GM19193 (cell line): ENCODE measurements around the gene BHLHE41.

Experiments used
- POLR2A ChIP-seq: IDR thresholded peaks from 4 replicates; pipeline ENCODE4 v1.6.1; 2011; ENCODE audit not compliant: insufficient read depth, insufficient read length; ENCODE audit errors: extremely low read depth

Gene BHLHE41

DNA sequence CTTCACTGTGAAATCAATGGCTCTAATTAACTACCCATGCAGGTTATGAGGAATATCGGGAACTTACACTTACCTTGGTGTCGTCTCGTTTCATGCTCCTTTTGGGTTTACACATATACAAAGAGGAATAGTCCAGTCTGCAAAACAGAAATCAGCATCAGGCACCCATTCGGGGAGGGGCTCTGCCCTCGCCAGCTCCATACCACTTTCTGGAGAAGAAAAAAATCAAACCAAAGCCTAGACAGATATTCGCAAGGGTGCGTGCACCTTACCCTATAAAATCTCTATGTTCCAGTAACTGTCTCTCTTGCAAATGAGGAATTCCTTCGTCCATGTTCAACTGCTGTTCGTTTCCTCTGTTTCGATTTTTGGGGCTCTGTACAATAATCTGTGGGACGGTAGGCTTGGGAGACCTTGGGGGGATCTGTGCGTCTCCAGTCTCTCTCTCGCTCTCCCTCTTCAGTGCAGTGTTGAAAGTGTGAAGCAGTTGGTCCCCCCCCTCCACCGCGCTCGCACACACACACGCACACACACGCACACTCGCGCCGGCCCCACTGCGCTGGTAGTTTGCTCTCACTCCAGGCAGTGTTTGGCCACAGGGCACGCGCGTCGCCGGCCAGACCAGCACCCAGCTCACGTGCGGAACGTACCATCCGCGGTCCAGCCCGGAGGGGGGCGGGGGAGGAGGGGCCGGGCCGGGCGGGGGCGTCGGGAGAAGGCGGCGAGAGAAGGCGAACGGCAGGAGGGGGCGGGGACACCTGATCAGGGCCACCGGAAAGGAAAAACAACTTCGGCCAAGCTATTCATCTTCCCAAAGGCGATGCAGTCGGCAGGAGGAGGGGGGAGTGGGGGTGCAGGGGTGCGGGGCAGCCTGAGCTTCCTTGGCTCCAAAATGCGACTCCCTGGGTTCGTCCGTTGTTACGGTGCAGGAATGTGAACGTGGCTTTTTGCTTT, at the start of gene BHLHE41:
Gene BHLHE41 (minus strand): TSS at position 592 of the 954 bp plus-strand sequence. CDS start 258 bp downstream, at position 334.
- TF ChIP-seq POLR2A, result no peak

DNA sequence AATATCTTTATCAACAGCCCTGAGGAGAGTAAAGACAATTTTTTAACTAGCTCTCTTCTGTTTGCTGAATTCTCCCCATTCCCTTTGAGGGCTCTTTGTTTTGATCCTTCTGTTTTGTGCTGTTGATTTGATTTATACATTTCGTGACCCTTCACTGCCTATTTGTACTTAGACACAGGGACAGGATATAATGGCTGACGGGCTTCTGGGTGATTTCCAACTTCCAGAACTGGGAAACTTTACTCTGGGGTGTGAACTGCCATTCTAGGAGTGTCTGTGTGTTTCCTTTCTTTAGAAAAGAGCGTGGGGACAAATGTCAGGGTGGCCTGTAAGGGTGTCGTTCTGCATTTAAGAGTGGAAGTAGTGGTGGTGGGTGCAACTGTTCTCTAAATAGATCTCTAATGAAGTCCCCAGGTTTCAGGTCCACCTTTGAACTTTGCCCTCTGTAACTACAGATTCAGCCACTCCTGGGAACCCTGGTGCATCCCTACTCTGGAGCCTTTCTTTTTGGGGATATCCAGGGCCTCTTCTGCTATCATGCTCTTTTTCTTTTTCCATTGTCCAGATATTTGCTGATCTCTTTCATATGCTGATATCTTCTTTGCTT, 48.2 kb upstream of the BHLHE41 start:
- TF ChIP-seq POLR2A, result no peak

DNA sequence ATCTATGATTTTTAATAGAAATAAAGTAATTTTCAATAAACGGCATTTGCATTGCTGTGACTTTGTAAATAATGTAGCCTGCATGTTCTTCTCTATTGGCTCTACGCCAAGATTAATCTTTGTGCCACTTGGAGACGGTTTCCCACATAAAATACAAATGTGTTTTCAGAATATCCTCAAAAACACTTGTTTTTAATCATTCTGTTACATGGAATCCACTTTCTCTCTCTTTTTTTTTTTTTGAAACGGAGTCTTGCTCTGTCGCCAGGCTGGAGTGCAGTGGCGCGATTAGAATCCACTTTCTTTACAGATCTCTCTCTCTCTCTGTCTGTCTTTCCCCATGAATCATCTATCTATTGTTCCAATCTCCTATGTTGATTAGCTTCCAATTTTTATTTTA, 47.7 kb upstream of the BHLHE41 start:
- TF ChIP-seq POLR2A, result no peak

GRCh38 chr12:26172013-26172412, 47.2 kb upstream of the BHLHE41 start:
- no peak for TF ChIP-seq POLR2A

- no peak for TF ChIP-seq POLR2A
These were observed 39.3 kb upstream of the BHLHE41 start for GRCh38 chr12:26164118-26164517.

- no peak for TF ChIP-seq POLR2A
These were observed 38.1 kb upstream of the BHLHE41 start for GRCh38 chr12:26162905-26163304.

DNA sequence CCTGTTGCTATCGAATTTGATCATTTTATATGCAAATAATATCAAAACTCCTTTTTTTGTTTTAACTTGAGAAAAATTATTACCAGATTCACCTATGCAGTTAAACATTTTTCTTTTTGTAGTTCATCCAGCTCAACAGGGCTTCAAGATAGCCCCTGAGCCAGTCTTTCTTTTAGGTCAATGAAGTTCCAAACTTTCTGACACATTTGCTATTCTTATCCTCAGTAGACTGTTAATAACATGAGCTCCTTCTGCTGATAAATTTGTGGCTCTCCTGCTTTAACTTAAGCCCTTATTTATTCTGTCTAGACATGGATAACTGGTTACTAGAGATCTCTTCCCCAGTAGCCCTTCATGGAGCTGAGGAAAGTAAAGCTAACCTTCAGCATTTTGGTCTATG, 37.3 kb upstream of the BHLHE41 start:
- TF ChIP-seq POLR2A, result no peak

- TF ChIP-seq POLR2A, result peak; percentile 29
These were observed 33.4 kb upstream of the BHLHE41 start for GRCh38 chr12:26158078-26158764.

- TF ChIP-seq POLR2A, result no peak
These were observed 32.2 kb upstream of the BHLHE41 start for GRCh38 chr12:26157001-26157400.

GRCh38 chr12:26156201-26156871, 31.5 kb upstream of the BHLHE41 start:
- peak; percentile 62 for TF ChIP-seq POLR2A

GRCh38 chr12:26153421-26154154, 28.8 kb upstream of the BHLHE41 start:
- no peak for TF ChIP-seq POLR2A

DNA sequence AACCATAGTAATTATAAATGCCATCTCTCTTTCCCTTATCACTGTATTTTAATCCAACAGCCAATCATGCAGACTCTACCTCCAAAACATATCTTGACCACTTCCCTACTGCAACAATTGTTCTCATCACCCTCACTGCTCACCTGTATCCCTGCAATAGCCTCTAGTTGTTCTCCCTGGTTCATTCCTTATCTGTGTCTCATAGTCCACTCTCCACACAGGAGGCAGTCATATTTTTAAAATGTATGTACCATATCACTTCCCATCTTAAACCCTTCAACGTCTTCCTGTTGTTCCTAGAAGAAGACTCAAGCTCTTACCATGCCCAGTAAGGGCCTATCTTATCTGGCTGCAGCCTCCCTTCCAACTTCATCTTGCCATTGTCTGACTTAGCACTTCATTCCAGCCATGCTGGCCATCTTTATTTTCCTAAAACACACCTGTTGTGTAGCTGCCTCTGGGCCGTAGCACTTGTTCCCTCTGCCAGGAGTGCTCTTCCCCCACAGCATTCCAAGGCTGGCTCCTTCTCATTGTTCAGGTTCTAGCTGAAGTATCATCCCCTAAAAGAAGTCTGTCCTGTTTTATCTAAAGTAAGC, 27.8 kb upstream of the BHLHE41 start:
- no peak for TF ChIP-seq POLR2A

DNA sequence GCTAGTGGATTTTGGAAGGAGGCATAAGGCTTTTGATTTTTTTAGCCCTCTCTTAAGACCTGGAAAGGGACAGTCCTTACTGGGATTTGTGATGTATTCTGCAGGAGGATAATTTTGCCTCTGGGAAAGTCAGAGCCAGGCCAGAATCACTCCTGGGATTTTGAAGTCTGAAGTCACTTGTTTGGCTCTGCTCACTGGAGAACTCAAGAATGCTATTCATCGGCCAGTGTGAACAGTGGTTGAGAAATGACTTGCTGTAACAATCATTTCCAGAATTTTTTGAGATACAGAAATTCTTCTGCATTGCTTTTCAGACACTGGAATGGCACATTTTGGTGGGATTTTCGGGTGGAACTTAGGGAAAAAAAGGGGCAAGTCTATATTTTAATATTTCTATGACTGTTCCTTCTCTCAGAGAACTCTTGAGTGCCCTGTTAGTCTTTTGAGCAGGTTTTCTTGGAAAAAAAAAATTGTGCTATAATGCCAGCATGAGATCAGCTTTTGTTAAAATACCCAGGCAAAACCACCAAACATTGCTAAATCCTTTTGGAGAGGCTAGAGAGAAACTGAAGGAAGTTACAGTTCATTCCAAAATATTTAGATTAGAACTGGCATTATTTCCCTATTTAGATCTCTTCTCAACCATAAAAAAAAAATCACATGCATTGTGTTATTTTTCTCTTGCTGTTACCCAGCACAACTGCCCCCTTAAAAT, 26.1 kb upstream of the BHLHE41 start:
- TF ChIP-seq POLR2A, result no peak
